DMS 273 (cell line): Measurements from ENCODE around the gene LINC00305.

ENCODE experiments used
- DNase-seq: peaks from one replicate; lab custom pipeline; 2025; ENCODE audit not compliant: unreplicated experiment; lab: John Stamatoyannopoulos, UW

LINC00305 gene

DNA sequence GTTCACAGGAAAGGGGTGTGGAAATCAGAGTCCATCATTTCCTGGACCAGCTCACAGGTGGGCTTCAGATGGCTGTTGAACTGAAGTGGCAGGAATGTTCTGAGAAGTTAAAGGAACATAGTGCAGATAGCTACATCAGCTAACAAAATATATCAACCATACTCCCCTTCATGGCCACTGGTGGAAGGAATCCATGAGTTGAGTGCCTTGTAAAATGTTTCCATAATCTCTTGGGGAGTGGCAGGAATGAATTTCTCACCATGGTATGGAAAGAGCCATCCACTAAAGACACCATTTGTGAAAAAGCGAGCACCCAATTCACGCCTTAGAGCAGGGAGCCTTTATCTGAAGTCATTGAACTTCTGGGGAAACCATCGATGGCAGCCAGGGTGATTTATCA lies at the start of gene LINC00305:
LINC00305 (minus strand) TSS at position 101 of the 400 bp plus-strand sequence.
- no peak for DNase-seq

DNA sequence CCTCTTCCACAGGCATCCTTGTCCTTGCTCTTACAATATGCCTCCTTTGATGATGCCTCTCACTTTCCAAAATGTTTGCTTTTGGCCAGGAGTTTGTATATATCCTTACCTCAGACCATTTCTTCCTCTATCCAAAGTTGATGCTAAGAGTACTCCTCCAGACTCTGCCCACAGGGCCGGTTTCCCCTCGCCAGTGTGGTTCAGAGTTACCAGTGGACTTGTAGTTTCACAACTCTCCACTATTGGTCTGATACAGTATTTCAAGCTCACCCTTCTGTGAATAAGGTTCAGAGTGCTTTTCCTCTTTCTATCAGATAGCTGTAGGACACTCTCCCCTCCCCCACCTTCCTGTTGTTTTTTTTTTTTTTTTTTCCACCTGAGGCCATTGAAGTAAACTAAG lies 42.2 kb upstream of the LINC00305 start:
- no peak for DNase-seq

DNA sequence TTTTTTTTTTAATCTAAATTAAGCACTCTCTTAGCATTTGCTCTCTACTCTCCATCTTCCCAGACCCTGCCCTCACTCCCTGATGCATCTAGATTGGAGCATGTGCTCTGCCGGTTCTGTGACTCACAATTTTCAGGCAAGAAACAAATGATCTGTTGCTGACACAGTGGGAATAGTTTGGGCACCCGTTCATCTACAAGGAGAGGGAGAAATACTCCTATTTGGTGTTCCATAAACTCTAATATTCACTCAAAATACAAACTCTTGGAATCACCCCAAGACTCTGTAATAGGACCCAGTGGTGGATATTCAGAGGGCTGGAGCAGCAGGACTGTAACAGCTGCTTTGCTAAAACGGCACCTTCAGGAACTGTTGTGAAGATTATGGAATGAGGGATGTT lies 37.1 kb upstream of the LINC00305 start:
- DNase-seq: peak; percentile 19

DNA sequence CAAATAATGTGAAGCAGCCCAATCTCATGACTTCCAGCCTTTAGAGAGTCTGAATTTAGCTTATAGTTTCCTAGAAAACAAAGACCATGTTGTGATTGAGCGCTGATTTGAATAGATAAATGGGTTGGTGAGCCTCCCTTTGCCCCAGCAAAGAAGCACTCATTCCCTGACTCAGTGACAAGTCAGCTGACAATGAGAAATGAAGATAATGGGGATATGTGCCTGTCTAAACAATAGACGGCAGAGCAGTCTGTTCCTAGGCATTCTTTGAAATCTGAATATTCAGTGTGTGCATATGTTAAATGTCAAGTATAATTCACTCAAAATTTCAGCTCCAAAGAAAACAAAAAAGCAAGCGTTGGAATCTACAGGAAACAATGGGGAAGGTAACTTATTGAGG lies 34.8 kb upstream of the LINC00305 start:
- no peak for DNase-seq

DNA sequence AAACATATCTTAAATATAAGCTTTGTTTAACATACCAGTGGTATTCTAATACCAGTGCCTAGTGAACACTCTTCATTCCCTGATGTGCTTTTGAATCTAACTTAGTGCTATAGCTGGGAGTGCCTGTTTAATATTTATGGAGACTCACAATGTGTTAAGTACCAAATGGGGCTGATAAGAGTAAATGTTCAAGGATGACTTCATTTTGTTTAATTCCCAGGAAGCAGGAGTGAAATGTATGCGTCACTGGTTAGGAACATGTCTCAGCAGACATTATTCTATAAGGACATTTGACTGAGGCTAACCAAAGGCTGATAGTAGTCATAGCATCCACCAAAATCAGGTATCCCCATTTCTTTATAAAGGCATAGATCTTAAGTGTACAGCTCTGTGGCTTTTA lies 31.7 kb upstream of the LINC00305 start:
- DNase-seq: peak; percentile 19

DNA sequence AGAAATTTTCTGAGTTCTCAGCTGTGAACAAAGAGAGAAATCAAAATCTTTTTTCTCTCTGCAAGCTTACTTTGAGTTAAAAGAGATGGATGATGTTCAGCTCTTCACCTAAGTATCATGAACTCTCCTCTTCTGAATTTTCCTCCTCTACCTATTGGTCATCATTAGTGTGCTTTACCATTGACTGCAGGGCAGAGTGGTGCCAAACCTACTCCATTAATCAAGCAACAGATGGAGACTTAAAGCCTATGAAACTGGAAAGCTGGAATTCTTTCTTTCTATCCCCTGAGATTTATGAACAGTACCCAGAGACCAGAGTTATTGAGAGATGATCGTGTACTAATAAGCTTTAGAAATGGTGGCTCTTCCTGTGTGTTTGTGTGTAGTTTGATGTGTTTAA lies 31.3 kb upstream of the LINC00305 start:
- peak; percentile 47 for DNase-seq

DNA sequence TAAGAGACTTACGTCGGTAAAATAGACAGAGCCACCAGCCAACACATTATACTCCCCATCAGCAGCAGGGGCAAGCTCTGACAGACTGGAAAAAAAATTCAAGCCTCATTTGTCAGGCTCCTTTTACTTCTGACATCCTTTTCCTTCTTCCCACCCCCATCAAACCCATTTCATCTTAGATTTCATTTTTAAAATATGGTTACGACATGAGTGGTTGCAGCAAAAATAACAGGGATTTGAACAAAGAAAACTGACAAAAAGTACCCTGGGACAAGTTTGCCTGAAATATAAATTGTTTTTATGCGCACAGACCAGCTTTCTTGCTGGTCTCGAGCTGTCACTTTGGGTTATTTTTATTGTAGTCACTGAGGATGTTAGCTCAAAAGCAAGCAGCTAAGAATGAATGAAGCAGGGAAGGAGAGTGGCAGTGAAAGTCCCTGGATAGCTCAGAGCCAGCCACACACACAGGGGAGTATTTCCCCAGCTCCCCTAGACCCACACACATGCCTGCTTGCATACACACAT lies 30.7 kb upstream of the LINC00305 start:
- DNase-seq: no peak

DNA sequence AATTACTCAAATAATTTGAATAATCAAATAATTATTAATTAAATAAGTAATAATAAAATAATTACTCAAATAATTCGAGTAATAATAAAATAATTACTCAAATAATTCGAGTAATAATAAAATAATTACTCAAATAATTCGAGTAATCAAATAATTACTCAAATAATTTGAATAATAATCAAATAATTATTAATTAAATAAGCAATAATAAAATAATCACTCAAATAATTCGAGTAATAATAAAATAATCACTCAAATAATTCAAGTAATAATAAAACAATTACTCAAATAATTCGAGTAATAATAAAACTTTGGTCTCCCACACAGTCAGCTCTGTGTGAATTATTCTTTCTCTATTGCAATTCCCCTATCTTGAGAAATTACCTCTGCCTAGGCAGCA lies 30.0 kb upstream of the LINC00305 start:
- no peak for DNase-seq

DNA sequence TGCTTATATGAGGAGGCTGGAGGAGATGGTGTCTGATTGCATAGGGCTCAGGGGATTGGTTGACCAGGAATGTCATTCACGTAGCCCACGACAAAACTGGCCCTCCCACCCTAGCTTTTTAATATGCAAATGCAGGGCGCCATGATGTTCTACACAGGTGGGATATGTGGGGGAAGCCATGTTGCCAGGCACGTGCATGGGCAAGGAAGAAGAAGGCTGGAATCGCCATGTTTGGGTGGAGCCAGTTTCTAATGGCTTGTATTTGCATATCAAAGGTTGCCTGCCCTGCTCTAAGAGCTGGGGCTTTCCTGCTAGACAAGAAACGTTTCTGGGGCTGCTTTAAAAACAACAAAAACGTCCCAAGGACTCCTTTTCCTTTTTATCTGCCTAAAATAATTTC lies 26.5 kb upstream of the LINC00305 start:
- no peak for DNase-seq

DNA sequence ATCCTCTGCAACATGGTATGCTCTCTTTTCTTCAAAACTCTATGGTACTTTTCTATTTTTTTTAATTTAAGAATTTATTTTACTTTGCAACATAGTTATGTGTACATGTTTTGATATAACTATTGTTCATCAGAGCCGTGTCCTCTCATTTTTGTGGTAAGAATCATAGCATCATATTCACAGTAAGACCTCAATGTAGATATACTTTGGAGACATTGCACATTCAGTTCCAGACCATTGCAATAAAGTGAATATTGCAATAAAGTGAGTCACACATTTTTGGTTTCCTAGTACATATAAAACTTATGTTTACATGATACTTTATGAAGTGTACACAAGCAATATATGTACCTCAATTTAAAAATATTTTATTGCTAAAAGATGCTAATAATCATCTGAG lies 22.7 kb upstream of the LINC00305 start:
- no peak for DNase-seq

DNA sequence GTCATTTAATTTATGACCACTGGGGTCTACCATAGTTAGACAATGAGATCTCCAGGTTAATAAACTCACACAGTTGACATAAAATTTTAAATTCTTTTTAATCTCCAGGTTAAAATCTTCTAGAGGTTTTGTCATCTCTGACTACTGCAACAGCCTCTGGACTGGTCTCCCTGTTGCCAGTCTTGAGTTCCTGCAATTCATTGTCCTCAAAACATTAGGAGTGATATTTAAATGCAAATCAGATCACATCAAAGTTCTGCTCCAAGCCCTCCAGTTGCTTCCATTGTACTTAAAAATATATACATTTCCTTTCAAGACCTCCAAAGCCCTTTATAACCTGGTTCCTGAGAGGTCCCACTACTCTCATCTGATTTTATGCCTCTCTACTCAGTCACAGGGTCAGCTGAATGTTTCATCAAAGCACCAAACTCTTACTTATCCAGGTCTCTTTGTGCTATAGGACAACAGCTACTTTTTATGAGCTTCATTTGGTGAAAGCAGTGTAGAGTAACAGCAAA lies 18.6 kb upstream of the LINC00305 start:
- DNase-seq: no peak

DNA sequence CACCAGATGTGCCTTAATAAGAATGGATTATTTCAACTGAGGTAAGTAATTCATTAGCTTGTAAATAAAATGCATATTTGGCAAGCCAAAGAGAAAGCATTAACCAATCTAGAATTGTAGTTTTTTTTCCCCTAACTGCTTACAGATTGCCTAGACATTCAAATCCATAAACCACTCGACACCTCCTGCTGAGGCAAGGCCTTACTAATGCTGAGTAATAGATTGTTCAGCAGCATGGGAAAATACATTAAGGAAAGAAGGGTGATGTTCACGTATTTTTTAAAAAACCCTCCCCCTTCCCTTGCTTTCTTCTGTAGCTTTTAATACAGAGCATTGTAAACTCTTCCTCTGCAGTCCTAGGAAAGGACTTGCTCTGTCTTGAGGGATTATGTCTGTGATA lies 17.0 kb upstream of the LINC00305 start:
- peak; percentile 3 for DNase-seq

DNA sequence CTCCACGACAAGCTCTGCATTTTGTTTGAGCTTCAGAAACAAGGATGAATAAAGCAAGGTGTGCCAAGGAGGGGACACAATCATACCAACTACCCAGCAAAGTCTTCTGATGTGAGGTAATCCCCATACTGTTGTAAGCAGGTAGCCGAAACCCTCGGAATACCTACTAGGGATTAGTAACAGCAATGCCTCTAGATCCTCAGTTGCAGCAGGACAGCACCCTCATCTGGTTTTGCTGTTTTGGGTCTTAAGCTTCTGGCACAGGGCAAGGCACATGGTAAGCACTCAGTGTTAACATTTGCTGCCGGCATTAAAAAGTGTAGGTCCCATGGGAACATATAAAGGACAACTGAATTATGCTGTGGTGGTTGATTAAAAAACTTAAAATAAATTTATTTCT lies 16.0 kb upstream of the LINC00305 start:
- no peak for DNase-seq

DNA sequence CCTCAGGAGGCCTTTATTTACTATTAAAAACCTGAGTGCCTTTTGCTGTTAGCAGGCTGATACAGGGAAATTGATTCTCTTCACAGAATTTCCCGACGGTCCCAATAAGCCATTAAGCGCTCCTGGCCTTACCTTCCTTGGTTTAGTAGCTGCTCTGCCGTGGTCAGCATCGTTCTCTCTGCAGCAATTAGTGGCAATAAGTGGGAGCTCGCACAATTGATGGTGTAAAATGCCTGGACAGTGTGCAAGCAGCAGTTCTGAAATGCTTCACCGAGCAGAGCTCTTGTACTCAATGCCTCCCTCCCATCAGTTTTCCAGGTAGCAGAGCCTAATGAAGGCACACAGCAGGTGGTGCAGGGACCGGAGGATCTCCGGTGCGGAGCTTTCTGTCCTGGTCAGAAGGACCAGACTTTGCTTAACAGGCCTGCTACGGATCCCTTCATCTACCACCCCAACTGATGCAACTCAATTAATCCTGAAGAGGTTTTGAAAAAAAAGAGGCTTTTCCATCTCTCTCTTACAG lies 1.1 kb upstream of the LINC00305 start:
- DNase-seq: no peak

DNA sequence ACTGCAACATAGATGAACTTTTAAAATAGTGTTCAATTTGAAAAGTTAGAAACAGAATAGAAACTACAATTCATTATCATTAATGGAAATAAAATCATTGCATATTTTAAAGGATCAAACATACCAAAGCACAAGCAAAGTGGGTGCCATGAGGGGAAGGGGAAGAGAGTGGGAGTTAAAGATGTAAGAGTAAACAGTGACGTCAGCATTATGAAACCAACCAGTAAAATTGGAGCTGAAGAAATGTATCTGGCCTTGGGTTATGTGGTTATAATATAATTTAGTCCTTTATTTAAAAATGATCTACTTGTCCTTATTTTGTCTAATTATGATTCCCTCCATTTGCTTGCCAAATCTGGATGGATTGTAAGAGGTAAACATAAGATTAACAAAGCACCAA lies 6.0 kb downstream of the LINC00305 start:
- DNase-seq: no peak

DNA sequence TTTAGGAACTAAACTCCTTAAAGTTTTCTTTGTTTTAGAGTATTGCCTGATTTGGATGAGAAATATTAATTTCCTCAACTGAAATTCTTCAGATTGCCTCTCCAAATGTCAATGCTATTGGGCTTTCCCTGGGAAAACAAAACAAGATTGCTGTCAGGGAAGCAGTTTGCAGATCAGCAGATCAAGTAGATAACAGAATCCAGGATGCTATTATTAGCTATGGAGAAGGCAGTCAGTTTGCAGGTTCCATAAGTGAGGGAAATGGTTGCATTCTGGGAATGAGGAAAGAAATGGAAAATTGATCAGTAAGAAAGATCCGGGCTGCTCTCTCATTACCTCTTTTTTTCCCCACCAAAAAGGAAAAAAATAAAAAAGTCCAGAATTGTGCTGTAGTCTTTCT lies 11.0 kb downstream of the LINC00305 start:
- no peak for DNase-seq

DNA sequence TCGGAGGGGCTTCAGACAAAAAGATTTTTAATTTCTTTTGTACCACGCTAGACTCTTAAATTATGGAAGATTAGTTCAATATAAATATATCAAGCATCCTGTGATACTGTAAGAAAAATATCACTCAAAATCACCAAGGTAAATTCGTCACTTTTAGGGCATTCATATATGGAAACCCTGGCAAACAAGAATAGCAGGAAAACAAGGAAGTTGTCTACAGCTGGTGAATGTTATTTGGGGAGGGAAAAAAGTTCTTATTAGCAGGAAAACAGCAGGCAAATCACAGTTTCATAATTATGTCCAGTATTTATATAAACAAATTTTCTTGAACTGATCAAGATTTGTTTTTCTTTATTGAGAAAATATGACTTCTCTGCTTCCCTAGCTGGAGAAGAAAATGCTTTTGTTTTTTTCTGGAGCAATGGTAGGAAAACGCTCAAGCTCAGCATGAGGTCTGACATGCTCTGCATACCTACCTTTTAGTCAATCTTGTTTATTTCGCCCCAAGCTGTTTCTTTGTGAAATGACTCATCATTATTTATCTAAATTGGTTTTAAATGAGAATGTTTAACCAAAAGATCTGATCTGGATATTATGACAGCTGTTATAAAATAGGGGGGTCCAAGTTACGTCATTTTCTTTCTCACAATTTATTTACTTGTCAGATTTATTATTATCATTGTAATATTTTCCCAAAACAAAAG lies 14.7 kb downstream of the LINC00305 start:
- no peak for DNase-seq

DNA sequence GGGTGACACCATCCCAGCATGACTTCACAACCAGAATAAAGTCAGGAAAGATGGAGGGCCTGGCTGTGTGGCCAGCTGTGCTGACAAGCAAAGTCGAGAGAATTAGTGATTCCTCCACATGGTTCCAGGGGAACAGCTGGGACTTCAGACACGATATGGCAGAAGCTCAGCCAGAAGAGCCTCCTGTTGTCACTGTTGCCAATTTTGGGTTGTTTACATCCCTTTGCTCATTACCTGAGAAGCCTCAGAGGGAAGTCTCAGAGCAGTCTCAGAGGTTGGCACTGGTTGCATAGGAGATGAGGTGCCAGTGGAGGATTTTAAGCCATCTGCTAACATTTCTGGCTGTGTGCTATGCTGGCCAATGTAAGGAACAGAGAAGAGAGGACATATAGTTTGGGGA lies 16.0 kb downstream of the LINC00305 start:
- DNase-seq: peak; percentile 65

DNA sequence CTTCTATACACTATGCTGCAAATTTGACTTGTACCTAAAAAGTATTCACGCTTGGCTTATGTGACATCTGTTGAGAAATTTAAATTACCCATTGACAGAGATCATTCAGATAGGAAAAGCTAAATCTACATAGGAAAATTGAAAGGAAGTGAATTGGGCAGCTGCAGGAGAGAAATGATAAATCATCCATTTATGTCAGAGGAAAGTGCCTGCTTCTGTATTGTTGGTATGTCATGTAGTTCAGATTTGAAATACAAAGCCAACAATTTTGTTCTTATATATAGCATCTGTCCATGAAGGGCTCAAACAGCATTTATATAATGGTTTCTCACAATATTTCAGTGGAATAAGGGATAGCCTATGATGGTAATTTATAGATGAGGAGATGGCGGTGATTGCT lies 17.6 kb downstream of the LINC00305 start:
- no peak for DNase-seq

DNA sequence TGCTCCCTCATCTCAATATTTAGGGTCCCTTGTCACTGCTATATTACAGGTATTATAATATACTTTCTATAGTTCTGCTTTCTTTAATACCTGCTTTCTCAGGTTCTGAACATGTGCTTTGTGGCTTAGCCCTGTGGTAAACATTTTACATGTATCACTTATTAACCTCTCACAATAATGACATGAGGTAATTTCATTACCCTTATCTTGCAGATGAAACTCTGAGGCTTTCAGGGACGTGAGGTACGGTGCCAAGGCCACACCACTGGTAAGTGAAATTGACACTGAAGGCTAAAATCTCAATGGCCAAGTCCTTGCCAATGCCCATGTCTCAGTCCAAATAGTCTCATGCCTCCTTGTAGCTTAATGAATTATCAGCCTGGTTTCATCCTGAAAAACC lies 21.7 kb downstream of the LINC00305 start:
- DNase-seq: no peak

DNA sequence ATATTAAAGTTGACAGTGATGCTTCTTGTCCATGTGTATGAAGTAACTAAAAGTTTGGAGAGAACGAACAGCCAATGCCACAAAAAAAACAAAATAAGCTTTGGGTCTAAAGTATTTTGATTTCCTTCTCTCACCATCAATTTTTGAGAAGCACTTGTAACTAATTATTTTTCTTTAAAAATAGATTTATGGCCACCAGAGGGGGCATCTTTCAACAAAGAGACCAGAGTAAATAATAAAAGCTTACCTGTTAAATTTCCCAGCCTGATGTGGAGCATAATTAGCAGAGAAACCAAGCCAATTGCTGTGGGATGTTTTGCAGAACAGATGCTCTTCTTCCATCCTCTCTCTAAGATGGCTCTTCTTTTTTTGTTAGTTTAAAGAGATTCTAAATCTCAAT lies 29.0 kb downstream of the LINC00305 start:
- peak; percentile 38 for DNase-seq

DNA sequence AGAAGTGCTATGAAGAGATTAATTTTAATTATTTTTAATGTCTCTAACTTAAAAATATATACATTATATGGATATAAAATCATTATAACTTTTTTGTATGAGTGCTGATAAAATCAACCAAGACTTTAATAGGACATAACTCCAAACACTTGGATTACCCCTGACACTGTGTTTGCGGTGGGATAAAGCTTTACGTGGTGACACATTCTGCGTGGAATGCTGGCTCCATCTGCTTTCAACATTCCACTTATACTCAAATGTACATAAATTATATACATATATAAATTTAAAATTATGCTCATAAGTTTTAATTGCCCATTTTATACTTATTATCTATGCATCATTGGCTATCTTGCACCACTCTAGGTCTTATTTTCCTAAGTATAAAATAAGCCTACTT lies 30.5 kb downstream of the LINC00305 start:
- DNase-seq: no peak
